ENCODE data around the gene TENT4B.

The TENT4B gene

GRCh38 chr16:50270510-50271147 is 117.5 kb downstream of the TENT4B start:
- DNase-seq (ENCODE audit: low read depth, low spot score), result no peak

GRCh38 chr16:50271148-50272041 is 118.3 kb downstream of the TENT4B start:
- DNase-seq (ENCODE audit: low read depth, low spot score), result no peak

- DNase-seq (ENCODE audit: low read depth, low spot score), result no peak
Measured at GRCh38 chr16:50272111-50272571, 119.0 kb downstream of the TENT4B start.

GRCh38 chr16:50272687-50273381 is 119.7 kb downstream of the TENT4B start:
- DNase-seq (ENCODE audit: low read depth, low spot score), result no peak

- DNase-seq (ENCODE audit: low read depth, low spot score), result no peak
Measured at GRCh38 chr16:50273382-50273690, 120.2 kb downstream of the TENT4B start.

GRCh38 chr16:50273888-50274325 is 120.8 kb downstream of the TENT4B start:
- DNase-seq (ENCODE audit: low read depth, low spot score), result no peak

GRCh38 chr16:50274326-50275097 is 121.4 kb downstream of the TENT4B start:
- no peak for DNase-seq (ENCODE audit: low read depth, low spot score)

GRCh38 chr16:50275098-50275415 is 122.0 kb downstream of the TENT4B start:
- no peak for DNase-seq (ENCODE audit: low read depth, low spot score)

GRCh38 chr16:50275428-50276325 is 122.6 kb downstream of the TENT4B start:
- no peak for DNase-seq (ENCODE audit: low read depth, low spot score)

- no peak for DNase-seq (ENCODE audit: low read depth, low spot score)
Measured at GRCh38 chr16:50276326-50276640, 123.2 kb downstream of the TENT4B start.

- no peak for DNase-seq (ENCODE audit: low read depth, low spot score)
Measured at GRCh38 chr16:50276801-50277555, 123.9 kb downstream of the TENT4B start.

- no peak for DNase-seq (ENCODE audit: low read depth, low spot score)
Measured at GRCh38 chr16:50278251-50278650, 125.1 kb downstream of the TENT4B start.

GRCh38 chr16:50279504-50279865 is 126.4 kb downstream of the TENT4B start:
- no peak for DNase-seq (ENCODE audit: low read depth, low spot score)

GRCh38 chr16:50280932-50281331 is 127.8 kb downstream of the TENT4B start:
- no peak for DNase-seq (ENCODE audit: low read depth, low spot score)

All from brain pericyte (primary cell).